ENCODE data around the gene ODF4.
A peak's percentile ranks its signal among the peaks of the same experiment; 100 is the strongest.

ODF4 gene

GRCh38 chr17:8384801-8385378 is 45.2 kb downstream of the ODF4 start:
- peak overlapping the region; percentile 83 for H3K27ac ChIP-seq (ENCODE audit: low read length, poor library complexity, severe bottlenecking)
- H3K4me1 ChIP-seq (ENCODE audit: control insufficient read depth, insufficient read depth, low read depth, low read length): peaks cover 16% of the 10 kb centered on the region
- no peak overlapping the region for H3K23ac ChIP-seq (ENCODE audit: low read length in 2 of 2)
- peak; percentile 95 for DNase-seq
- H2AK5ac ChIP-seq (ENCODE audit: low read length, severe bottlenecking): peak overlapping the region; percentile 95
- H4K91ac ChIP-seq (ENCODE audit: low read length): peak overlapping the region; percentile 71
- peak overlapping the region; percentile 89 for H4K8ac ChIP-seq (ENCODE audit: low read length)
- H3K4me2 ChIP-seq (ENCODE audit: low read length, poor library complexity, severe bottlenecking): no peak overlapping the region
- peak overlapping the region; percentile 89 for H2BK120ac ChIP-seq (ENCODE audit: low read depth, low read length)
- peaks cover 5 to 22% of the 10 kb centered on the region in 2 experiments for H3K36me3 ChIP-seq (ENCODE audit: control insufficient read depth in 1 of 2, insufficient read depth in 2 of 2, low read depth in 1 of 2, low read length in 2 of 2)
- H2BK5ac ChIP-seq (ENCODE audit: low read depth, low read length, poor library complexity, severe bottlenecking): no peak overlapping the region
- H2BK12ac ChIP-seq (ENCODE audit: low read length in 2 of 2): peak overlapping the region; percentile 29 to 50
- H3K9me3 ChIP-seq (ENCODE audit: control insufficient read depth, low read length): no peaks in the 10 kb centered on the region
- H2BK15ac ChIP-seq (ENCODE audit: low read depth, poor library complexity, severe bottlenecking): no peak overlapping the region
- H3K9ac ChIP-seq (ENCODE audit: low read length): peak overlapping the region; percentile 98
- peak overlapping the region; percentile 79 to 86 for H3K18ac ChIP-seq (ENCODE audit: low read depth in 1 of 2, low read length in 2 of 2)
- WGBS: 7% methylated on average over 10 of the region's 12 CpGs
- no peak overlapping the region for H3K14ac ChIP-seq (ENCODE audit: low read length in 2 of 2)
- no peaks in the 10 kb centered on the region for H3K27me3 ChIP-seq (ENCODE audit: control insufficient read depth in 1 of 2, insufficient read depth in 1 of 2, low read length in 2 of 2)
- peak overlapping the region in 1 of 2 experiments; percentile 96 for H3K4me3 ChIP-seq (ENCODE audit: insufficient read depth in 1 of 2, low read depth in 1 of 2, low read length in 2 of 2)
- H3K79me1 ChIP-seq (replicated peaks; ENCODE audit: low read length, poor library complexity, severe bottlenecking): no peaks in the 10 kb centered on the region
- H2AFZ ChIP-seq (ENCODE audit: low read depth, low read length): peak overlapping the region; percentile 46
- peak overlapping the region; percentile 52 to 64 for H3K4ac ChIP-seq (ENCODE audit: low read depth in 1 of 2, low read length in 2 of 2)

DNA sequence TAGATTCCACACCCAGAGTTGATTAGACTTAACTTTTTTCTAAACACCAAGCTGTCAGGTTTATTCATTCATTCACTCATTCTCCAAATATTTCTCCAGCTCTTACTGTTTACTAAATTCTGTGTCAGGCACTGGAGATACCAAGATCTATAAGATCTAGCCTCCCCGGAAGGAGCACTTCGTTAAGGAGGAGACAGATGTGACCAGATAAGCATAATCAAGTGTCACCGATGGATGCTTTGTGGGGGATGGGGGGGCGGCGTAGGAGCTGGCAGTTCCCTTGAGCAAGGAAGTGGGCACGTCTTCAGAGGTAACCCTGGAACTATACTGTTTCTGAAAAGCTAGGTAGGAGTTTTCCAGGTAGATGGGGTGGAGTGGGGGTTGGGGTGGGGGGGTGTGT is 47.2 kb downstream of the ODF4 start:
- H3K27me3 ChIP-seq (ENCODE audit: control insufficient read depth in 1 of 2, insufficient read depth in 1 of 2, low read length in 2 of 2): no peaks in the 10 kb centered on the region
- no peaks in the 10 kb centered on the region for H3K79me1 ChIP-seq (replicated peaks; ENCODE audit: low read length, poor library complexity, severe bottlenecking)
- no peak overlapping the region for H2BK5ac ChIP-seq (ENCODE audit: low read depth, low read length, poor library complexity, severe bottlenecking)
- no peak overlapping the region for H2AK5ac ChIP-seq (ENCODE audit: low read length, severe bottlenecking)
- 42% methylated on average over 6 of the region's 6 CpGs for WGBS
- no peak overlapping the region for H3K4me3 ChIP-seq (ENCODE audit: insufficient read depth in 1 of 2, low read depth in 1 of 2, low read length in 2 of 2)
- H3K27ac ChIP-seq (ENCODE audit: low read length, poor library complexity, severe bottlenecking): no peak overlapping the region
- H3K36me3 ChIP-seq (ENCODE audit: control insufficient read depth in 1 of 2, insufficient read depth in 2 of 2, low read depth in 1 of 2, low read length in 2 of 2): peaks cover 0 to 3% of the 10 kb centered on the region in 2 experiments
- H2BK12ac ChIP-seq (ENCODE audit: low read length in 2 of 2): no peak overlapping the region
- no peak overlapping the region for H3K4ac ChIP-seq (ENCODE audit: low read depth in 1 of 2, low read length in 2 of 2)
- peaks cover 17% of the 10 kb centered on the region for H3K4me1 ChIP-seq (ENCODE audit: control insufficient read depth, insufficient read depth, low read depth, low read length)
- H4K91ac ChIP-seq (ENCODE audit: low read length): no peak overlapping the region
- no peaks in the 10 kb centered on the region for H3K9me3 ChIP-seq (ENCODE audit: control insufficient read depth, low read length)
- H4K8ac ChIP-seq (ENCODE audit: low read length): no peak overlapping the region
- no peak overlapping the region for H3K9ac ChIP-seq (ENCODE audit: low read length)
- H2BK15ac ChIP-seq (ENCODE audit: low read depth, poor library complexity, severe bottlenecking): no peak overlapping the region
- H2BK120ac ChIP-seq (ENCODE audit: low read depth, low read length): no peak overlapping the region
- H3K4me2 ChIP-seq (ENCODE audit: low read length, poor library complexity, severe bottlenecking): no peak overlapping the region
- no peak overlapping the region for H2AFZ ChIP-seq (ENCODE audit: low read depth, low read length)
- H3K14ac ChIP-seq (ENCODE audit: low read length in 2 of 2): no peak overlapping the region
- no peak for DNase-seq
- no peak overlapping the region for H3K18ac ChIP-seq (ENCODE audit: low read depth in 1 of 2, low read length in 2 of 2)
- H3K23ac ChIP-seq (ENCODE audit: low read length in 2 of 2): no peak overlapping the region

DNA sequence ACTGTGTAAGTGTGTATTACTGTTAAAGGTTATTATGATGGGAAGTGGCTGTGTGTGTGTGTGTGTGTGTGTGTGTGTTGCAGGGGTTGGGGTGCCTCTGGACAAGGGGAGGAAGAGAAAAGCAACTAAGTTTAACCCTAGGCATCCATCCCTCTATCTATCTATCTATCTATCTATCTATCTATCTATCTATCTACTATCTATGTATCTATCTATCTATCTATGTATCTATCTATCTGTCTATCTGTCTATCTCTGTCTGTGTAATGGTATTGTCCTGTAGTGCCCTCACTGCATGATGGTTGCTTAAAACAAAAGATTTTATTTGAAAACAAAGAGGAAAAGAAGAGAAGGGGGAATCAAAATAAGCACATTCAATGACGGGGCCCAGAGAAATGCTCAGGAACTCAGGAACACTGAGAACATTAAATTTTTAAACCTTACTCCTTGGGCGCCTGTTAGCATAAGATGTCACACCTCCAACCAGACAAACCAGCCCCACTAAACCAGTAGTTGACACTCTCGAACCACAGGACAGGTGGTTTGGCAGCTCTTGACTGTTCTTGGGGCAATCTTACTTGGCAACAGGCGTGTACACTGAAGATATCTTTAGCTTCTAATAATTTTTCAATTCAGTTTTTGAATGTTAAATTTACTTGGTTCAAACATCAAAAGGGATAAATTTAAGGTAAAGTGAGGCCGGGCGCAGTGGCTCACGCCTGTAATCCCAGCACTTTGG is 48.4 kb downstream of the ODF4 start:
- H3K14ac ChIP-seq (ENCODE audit: low read length in 2 of 2): no peak overlapping the region
- no peak overlapping the region for H2BK5ac ChIP-seq (ENCODE audit: low read depth, low read length, poor library complexity, severe bottlenecking)
- no peak overlapping the region for H3K4me3 ChIP-seq (ENCODE audit: insufficient read depth in 1 of 2, low read depth in 1 of 2, low read length in 2 of 2)
- H3K79me1 ChIP-seq (replicated peaks; ENCODE audit: low read length, poor library complexity, severe bottlenecking): no peaks in the 10 kb centered on the region
- no peak overlapping the region for H3K4ac ChIP-seq (ENCODE audit: low read depth in 1 of 2, low read length in 2 of 2)
- 96% methylated on average over 6 of the region's 7 CpGs for WGBS
- no peak overlapping the region for H3K27ac ChIP-seq (ENCODE audit: low read length, poor library complexity, severe bottlenecking)
- peaks cover 0 to 4% of the 10 kb centered on the region in 2 experiments for H3K36me3 ChIP-seq (ENCODE audit: control insufficient read depth in 1 of 2, insufficient read depth in 2 of 2, low read depth in 1 of 2, low read length in 2 of 2)
- H3K27me3 ChIP-seq (ENCODE audit: control insufficient read depth in 1 of 2, insufficient read depth in 1 of 2, low read length in 2 of 2): peaks cover 0 to 8% of the 10 kb centered on the region in 2 experiments
- H4K8ac ChIP-seq (ENCODE audit: low read length): no peak overlapping the region
- no peak overlapping the region for H3K4me2 ChIP-seq (ENCODE audit: low read length, poor library complexity, severe bottlenecking)
- no peak overlapping the region for H2AK5ac ChIP-seq (ENCODE audit: low read length, severe bottlenecking)
- no peak overlapping the region for H2BK12ac ChIP-seq (ENCODE audit: low read length in 2 of 2)
- no peak overlapping the region for H2AFZ ChIP-seq (ENCODE audit: low read depth, low read length)
- no peaks in the 10 kb centered on the region for H3K9me3 ChIP-seq (ENCODE audit: control insufficient read depth, low read length)
- H2BK120ac ChIP-seq (ENCODE audit: low read depth, low read length): no peak overlapping the region
- H3K18ac ChIP-seq (ENCODE audit: low read depth in 1 of 2, low read length in 2 of 2): no peak overlapping the region
- no peak overlapping the region for H3K23ac ChIP-seq (ENCODE audit: low read length in 2 of 2)
- H3K9ac ChIP-seq (ENCODE audit: low read length): no peak overlapping the region
- no peak overlapping the region for H4K91ac ChIP-seq (ENCODE audit: low read length)
- H3K4me1 ChIP-seq (ENCODE audit: control insufficient read depth, insufficient read depth, low read depth, low read length): peaks cover 22% of the 10 kb centered on the region
- DNase-seq: no peak
- H2BK15ac ChIP-seq (ENCODE audit: low read depth, poor library complexity, severe bottlenecking): peak overlapping the region; percentile 67

DNA sequence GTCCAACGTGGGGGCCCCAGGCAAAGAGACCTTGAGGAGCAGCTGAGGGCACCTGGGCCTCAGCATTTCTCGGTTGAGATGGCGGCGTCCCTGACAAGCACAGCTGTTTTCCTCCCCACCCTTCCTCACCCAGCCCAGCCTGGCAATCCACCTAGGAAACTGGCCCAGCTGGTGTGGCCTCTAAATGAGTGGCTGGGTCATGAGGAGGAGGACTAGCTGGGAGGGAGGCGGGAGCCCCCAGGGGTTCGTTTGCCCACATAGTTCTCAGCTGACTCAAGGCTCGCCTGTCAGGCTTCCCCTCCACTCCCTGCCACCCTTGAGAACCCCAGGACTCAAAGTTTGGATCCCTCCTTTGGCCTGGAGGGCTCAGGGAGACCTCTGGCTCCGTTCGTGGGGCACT is 52.1 kb downstream of the ODF4 start:
- Histone ChIP-seq H4K8ac (ENCODE audit: low read length) (peak overlapping the region; percentile 30), H3K4me2 (ENCODE audit: low read length, poor library complexity, severe bottlenecking) (no peak overlapping the region), H2BK120ac (ENCODE audit: low read depth, low read length) (no peak overlapping the region), H2BK12ac (ENCODE audit: low read length in 2 of 2) (no peak overlapping the region), H3K36me3 (ENCODE audit: control insufficient read depth in 1 of 2, insufficient read depth in 2 of 2, low read depth in 1 of 2, low read length in 2 of 2) (peaks cover 0 to 4% of the 10 kb centered on the region in 2 experiments), H3K18ac (ENCODE audit: low read depth in 1 of 2, low read length in 2 of 2) (no peak overlapping the region), H3K23ac (ENCODE audit: low read length in 2 of 2) (no peak overlapping the region), H4K91ac (ENCODE audit: low read length) (no peak overlapping the region), H2BK5ac (ENCODE audit: low read depth, low read length, poor library complexity, severe bottlenecking) (no peak overlapping the region), H3K27ac (ENCODE audit: low read length, poor library complexity, severe bottlenecking) (no peak overlapping the region), H3K14ac (ENCODE audit: low read length in 2 of 2) (no peak overlapping the region), H3K4me3 (ENCODE audit: insufficient read depth in 1 of 2, low read depth in 1 of 2, low read length in 2 of 2) (no peak overlapping the region), H3K9ac (ENCODE audit: low read length) (no peak overlapping the region), H2AFZ (ENCODE audit: low read depth, low read length) (no peak overlapping the region), H2AK5ac (ENCODE audit: low read length, severe bottlenecking) (no peak overlapping the region), H2BK15ac (ENCODE audit: low read depth, poor library complexity, severe bottlenecking) (no peak overlapping the region), H3K79me1 (replicated peaks; ENCODE audit: low read length, poor library complexity, severe bottlenecking) (no peaks in the 10 kb centered on the region), H3K9me3 (ENCODE audit: control insufficient read depth, low read length) (no peaks in the 10 kb centered on the region), H3K27me3 (ENCODE audit: control insufficient read depth in 1 of 2, insufficient read depth in 1 of 2, low read length in 2 of 2) (peaks cover 13 to 40% of the 10 kb centered on the region in 2 experiments), H3K4ac (ENCODE audit: low read depth in 1 of 2, low read length in 2 of 2) (no peak overlapping the region), H3K4me1 (ENCODE audit: control insufficient read depth, insufficient read depth, low read depth, low read length) (peaks cover 19% of the 10 kb centered on the region)
- WGBS: 37% methylated on average over 6 of the region's 9 CpGs
- no peak for DNase-seq
